Natural killer cell (primary cell): Measurements from ENCODE around the gene DNAH12. TPM values are rescaled to one million over a fixed set of nuclear protein-coding genes. Genes with fewer than 3 reads are reported as not detected.
A peak's percentile ranks its signal among the peaks of the same experiment; 100 is the strongest.

ENCODE experiments used
- ATAC-seq, 3 donors: fragments of 150-1000 bp in 2 of 3; fragments of 200-7000 bp in 1 of 3; cut with Tn5 transposase; 1 replicate in 1 of 3; 2 replicates in 2 of 3; pipeline ENCODE4 v1.10.0; 2021; ENCODE audit warnings: mild to moderate bottlenecking in 2 of 3, moderate library complexity in 2 of 3
- DNase-seq, 2 donors: peaks; one replicate each; pipeline versions ENCODE4 v3.0.0 to v3.0.0-alpha.2; 2013 to 2021; ENCODE audit warnings: mixed read lengths in 1 of 2
- H3K27ac ChIP-seq: one replicate; pipeline ENCODE4 v1.5.1; 2013; ENCODE audit warnings: mild to moderate bottlenecking, low read length
- H3K27me3 ChIP-seq: one replicate; pipeline ENCODE4 v1.6.1; 2013; ENCODE audit warnings: low read length; ENCODE audit not compliant: control insufficient read depth, insufficient read depth
- H3K36me3 ChIP-seq: one replicate; pipeline ENCODE4 v1.6.1; 2013; ENCODE audit warnings: low read length; ENCODE audit not compliant: control insufficient read depth, insufficient read depth
- H3K4me1 ChIP-seq: one replicate; pipeline ENCODE4 v1.6.1; 2013; ENCODE audit warnings: low read length; ENCODE audit not compliant: control insufficient read depth, insufficient read depth
- H3K4me3 ChIP-seq: one replicate; pipeline ENCODE4 v1.5.1; 2013; ENCODE audit warnings: low read length
- H3K9me3 ChIP-seq: one replicate; pipeline ENCODE4 v1.6.1; 2013; ENCODE audit warnings: low read length; ENCODE audit not compliant: control insufficient read depth, insufficient read depth
- H3K27ac Mint-ChIP-seq, 2 donors: one replicate each; pipeline ENCODE4 v1.8.0; 2022; ENCODE audit warnings: mild to moderate bottlenecking in 2 of 2, mixed read lengths in 2 of 2, moderate library complexity in 1 of 2
- H3K27me3 Mint-ChIP-seq, 2 donors: one replicate each; pipeline ENCODE4 v1.8.0; 2022; ENCODE audit warnings: low read depth in 2 of 2, mixed read lengths in 2 of 2
- H3K36me3 Mint-ChIP-seq: one replicate; pipeline ENCODE4 v1.8.0; 2022; ENCODE audit warnings: mixed read lengths
- H3K4me1 Mint-ChIP-seq, 2 donors: one replicate each; pipeline ENCODE4 v1.8.0; 2022; ENCODE audit warnings: mixed read lengths in 2 of 2
- H3K4me3 Mint-ChIP-seq: one replicate; pipeline ENCODE4 v1.8.0; 2022; ENCODE audit warnings: mild to moderate bottlenecking, moderate library complexity, mixed read lengths
- H3K9me3 Mint-ChIP-seq, 2 donors: one replicate each; pipeline ENCODE4 v1.8.0; 2022; ENCODE audit warnings: mixed read lengths in 2 of 2
- WGBS: methylation state at CpG from one replicate; pipeline ENCODE4 v1.1.7; 2013; ENCODE audit warnings: missing lambda C conversion rate; ENCODE audit not compliant: insufficient coverage; 5-methylcytosine and 5-hydroxymethylcytosine counted together
- intact Hi-C: fragments of 100-400 bp; cut with micrococcal nuclease; formaldehyde crosslinking; loops from one replicate; pipeline ENCODE4 v1.14.2; 2022
- total RNA-seq, 4 donors: library from RNA; stranded (reverse); fragments of 120-200 nt in 1 of 4; gene quantifications; one replicate each; pipeline versions ENCODE4 v1.2.3 to v1.2.4, GENCODE V29; 2013 to 2022
- TF ChIP-seq, protein P1 (sequence below): fragments of 200-600 bp; IDR thresholded peaks from one replicate; pipeline ENCODE4 v1.8.0; 2022; ENCODE audit warnings: antibody characterized with exemption

DNAH12 gene
- total RNA-seq, 3 donors from 2014 or later (not counting 1 experiment from before 2014, with no cell fraction given) = 0.11 to 0.30 (median 0.21) TPM

DNA sequence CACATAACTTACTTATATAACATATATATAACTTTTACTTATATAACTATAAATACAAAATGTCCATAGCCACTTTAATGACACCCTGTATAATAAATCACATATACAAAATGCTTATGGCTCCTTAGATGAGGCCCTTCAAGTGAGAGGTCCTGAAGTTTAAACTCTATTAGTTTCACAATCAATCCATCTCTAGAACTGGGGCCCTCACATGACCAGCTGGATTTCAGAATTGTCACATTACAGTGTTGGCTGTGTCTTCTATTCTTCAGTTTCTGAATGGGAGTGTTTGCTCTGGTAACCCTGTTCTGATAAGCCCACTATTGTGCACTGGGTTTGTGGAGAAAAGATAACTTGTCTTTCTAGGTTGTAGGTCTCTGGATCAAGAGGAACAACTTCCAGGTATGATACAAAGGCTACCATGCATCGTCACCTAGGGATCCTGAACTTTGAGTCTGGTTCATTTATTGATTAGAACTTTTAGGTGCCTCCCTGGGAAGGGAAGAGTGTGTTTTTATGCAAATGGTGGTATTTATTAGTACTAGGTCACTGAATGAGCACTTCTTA, 107.9 kb downstream of the DNAH12 start:
- no peak overlapping the region for H3K27ac ChIP-seq
- no peak for ATAC-seq
- H3K36me3 ChIP-seq = no peaks in the 10 kb centered on the region
- Mint-ChIP-seq H3K9me3 (no peaks in the 10 kb centered on the region), H3K4me1 (no peaks in the 10 kb centered on the region), H3K27me3 (peaks cover 5 to 27% of the 10 kb centered on the region in 2 donors), H3K27ac (no peak overlapping the region), H3K36me3 (no peaks in the 10 kb centered on the region), H3K4me3 (no peak overlapping the region)
- TF ChIP-seq, protein P1, sequence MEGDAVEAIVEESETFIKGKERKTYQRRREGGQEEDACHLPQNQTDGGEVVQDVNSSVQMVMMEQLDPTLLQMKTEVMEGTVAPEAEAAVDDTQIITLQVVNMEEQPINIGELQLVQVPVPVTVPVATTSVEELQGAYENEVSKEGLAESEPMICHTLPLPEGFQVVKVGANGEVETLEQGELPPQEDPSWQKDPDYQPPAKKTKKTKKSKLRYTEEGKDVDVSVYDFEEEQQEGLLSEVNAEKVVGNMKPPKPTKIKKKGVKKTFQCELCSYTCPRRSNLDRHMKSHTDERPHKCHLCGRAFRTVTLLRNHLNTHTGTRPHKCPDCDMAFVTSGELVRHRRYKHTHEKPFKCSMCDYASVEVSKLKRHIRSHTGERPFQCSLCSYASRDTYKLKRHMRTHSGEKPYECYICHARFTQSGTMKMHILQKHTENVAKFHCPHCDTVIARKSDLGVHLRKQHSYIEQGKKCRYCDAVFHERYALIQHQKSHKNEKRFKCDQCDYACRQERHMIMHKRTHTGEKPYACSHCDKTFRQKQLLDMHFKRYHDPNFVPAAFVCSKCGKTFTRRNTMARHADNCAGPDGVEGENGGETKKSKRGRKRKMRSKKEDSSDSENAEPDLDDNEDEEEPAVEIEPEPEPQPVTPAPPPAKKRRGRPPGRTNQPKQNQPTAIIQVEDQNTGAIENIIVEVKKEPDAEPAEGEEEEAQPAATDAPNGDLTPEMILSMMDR = no peak
- no peaks in the 10 kb centered on the region for H3K27me3 ChIP-seq
- intact Hi-C loops = no loop called here
- H3K9me3 ChIP-seq = no peaks in the 10 kb centered on the region
- no peak overlapping the region for H3K4me3 ChIP-seq
- DNase-seq = no peak
- H3K4me1 ChIP-seq = no peaks in the 10 kb centered on the region
- 100% methylated on average over 1 of the region's 1 CpG for WGBS

DNA sequence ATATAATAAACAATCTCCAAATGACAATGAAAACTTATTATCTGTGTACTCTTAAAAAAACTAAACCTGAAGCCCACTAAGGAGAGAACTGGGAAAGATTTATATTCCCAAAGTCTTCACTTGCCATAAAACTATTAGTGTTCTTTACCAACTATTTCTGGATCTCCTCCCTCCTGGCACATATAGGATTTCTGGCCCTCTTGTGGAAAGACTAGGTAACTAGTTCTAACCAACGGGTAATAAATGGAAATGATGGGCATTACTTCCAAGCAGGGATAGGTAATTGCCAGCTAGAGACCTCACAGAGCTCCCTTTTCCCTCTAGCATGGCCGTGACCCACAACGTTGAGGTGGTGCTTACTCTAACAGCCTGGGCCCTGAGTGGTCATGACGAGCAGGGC, 110.1 kb downstream of the DNAH12 start:
- no peaks in the 10 kb centered on the region for H3K4me1 ChIP-seq
- H3K27ac ChIP-seq = no peak overlapping the region
- DNase-seq (peak in 1 of 2 donors; percentile 6), ATAC-seq (no peak)
- WGBS = 60% methylated on average over 1 of the region's 4 CpGs
- H3K9me3 Mint-ChIP-seq = no peaks in the 10 kb centered on the region
- H3K4me3 Mint-ChIP-seq = no peak overlapping the region
- H3K36me3 Mint-ChIP-seq = no peaks in the 10 kb centered on the region
- no peaks in the 10 kb centered on the region for H3K9me3 ChIP-seq
- H3K4me3 ChIP-seq = no peak overlapping the region
- H3K27ac Mint-ChIP-seq = no peak overlapping the region
- H3K27me3 Mint-ChIP-seq = peaks cover under 1 to 12% of the 10 kb centered on the region in 2 donors
- H3K27me3 ChIP-seq = no peaks in the 10 kb centered on the region
- intact Hi-C loops = no loop called here
- no peaks in the 10 kb centered on the region for H3K4me1 Mint-ChIP-seq
- no peaks in the 10 kb centered on the region for H3K36me3 ChIP-seq
- TF ChIP-seq, protein P1 = no peak

DNA sequence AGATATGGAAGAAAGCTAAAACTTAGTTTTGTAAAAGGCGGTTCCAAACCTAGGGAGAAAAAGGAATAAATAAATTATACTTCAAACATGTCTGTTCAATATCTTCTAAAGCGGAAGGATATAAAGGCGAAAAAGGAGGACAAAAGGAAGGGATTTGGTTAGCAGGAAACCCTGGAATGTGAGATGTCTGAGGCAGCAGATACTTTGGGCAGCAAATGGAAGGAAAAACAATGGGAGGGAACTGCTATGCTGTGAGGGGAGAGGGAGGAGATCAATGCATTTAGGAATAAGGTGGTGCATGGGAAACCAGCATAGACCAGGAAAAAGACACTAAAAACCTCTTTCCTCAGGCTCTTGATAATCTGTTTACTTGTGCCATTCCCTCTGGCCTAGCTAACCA, 120.8 kb downstream of the DNAH12 start:
- no peaks in the 10 kb centered on the region for H3K36me3 ChIP-seq
- intact Hi-C loops = no loop called here
- TF ChIP-seq, protein P1 = no peak
- H3K27me3 ChIP-seq = no peaks in the 10 kb centered on the region
- 67% methylated on average over 2 of the region's 3 CpGs for WGBS
- DNase-seq = no peak
- H3K36me3 Mint-ChIP-seq = no peaks in the 10 kb centered on the region
- H3K4me1 Mint-ChIP-seq = no peaks in the 10 kb centered on the region
- H3K9me3 Mint-ChIP-seq = no peaks in the 10 kb centered on the region
- H3K27me3 Mint-ChIP-seq = peaks cover 6 to 13% of the 10 kb centered on the region in 2 donors
- no peak for ATAC-seq
- no peaks in the 10 kb centered on the region for H3K9me3 ChIP-seq
- no peak overlapping the region for H3K27ac ChIP-seq
- no peak overlapping the region for H3K4me3 Mint-ChIP-seq
- H3K27ac Mint-ChIP-seq = no peak overlapping the region
- H3K4me1 ChIP-seq = no peaks in the 10 kb centered on the region
- H3K4me3 ChIP-seq = no peak overlapping the region

DNA sequence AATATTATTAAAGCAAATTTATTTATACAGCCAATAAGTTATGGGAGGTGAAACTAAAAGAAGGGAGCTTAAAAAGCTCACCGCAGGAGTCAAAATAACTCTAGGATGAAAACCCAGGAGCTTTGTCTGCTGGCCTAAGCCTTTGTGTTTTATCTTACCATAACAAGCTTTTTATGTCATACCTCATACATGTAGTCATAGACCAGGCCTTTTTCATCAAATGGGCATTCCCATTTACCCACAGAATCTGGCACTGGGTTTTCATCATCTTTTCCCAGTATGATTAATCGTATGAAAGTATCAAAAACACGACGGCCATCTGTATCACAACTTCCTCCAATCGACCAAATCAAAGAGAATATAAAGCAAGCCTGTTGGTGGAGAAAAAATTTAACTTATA, 122.8 kb downstream of the DNAH12 start:
- ATAC-seq (no peak), DNase-seq (no peak)
- Mint-ChIP-seq H3K36me3 (no peaks in the 10 kb centered on the region), H3K27ac (no peak overlapping the region), H3K9me3 (no peaks in the 10 kb centered on the region), H3K4me1 (no peaks in the 10 kb centered on the region), H3K27me3 (peaks cover 6 to 11% of the 10 kb centered on the region in 2 donors), H3K4me3 (no peak overlapping the region)
- TF ChIP-seq, protein P1 = no peak
- Histone ChIP-seq H3K27ac (no peak overlapping the region), H3K4me1 (no peaks in the 10 kb centered on the region), H3K36me3 (no peaks in the 10 kb centered on the region), H3K4me3 (no peak overlapping the region), H3K9me3 (no peaks in the 10 kb centered on the region), H3K27me3 (no peaks in the 10 kb centered on the region)
- 91% methylated on average over 2 of the region's 5 CpGs for WGBS
- intact Hi-C loops = no loop called here
